Effector memory CD4-positive, alpha-beta T cell (primary cell): ENCODE measurements around the gene C20orf141.

Experiments used
- DNase-seq, 3 donors: peaks; one replicate each; pipeline ENCODE4 v3.0.0-alpha.2; 2020
- H3K27ac ChIP-seq: 2 replicates; pipeline ENCODE4 v1.7.0; 2013; ENCODE audit warnings: mild to moderate bottlenecking, low read length, moderate library complexity; ENCODE audit not compliant: insufficient read depth, poor library complexity, severe bottlenecking
- H3K27me3 ChIP-seq: replicated peaks from 2 replicates; pipeline ENCODE4 v1.7.0; 2013; ENCODE audit warnings: mild to moderate bottlenecking, low read length; ENCODE audit not compliant: insufficient read depth, control insufficient read depth, poor library complexity, severe bottlenecking
- H3K36me3 ChIP-seq: 2 replicates; pipeline ENCODE4 v1.7.0; 2013; ENCODE audit warnings: mild to moderate bottlenecking, low read length, moderate library complexity; ENCODE audit not compliant: control insufficient read depth, insufficient read depth
- H3K4me1 ChIP-seq: 2 replicates; pipeline ENCODE4 v1.7.0; 2013; ENCODE audit warnings: low read length, mild to moderate bottlenecking; ENCODE audit not compliant: control insufficient read depth, insufficient read depth, poor library complexity, severe bottlenecking
- H3K4me3 ChIP-seq: 2 replicates; pipeline ENCODE4 v1.7.0; 2013; ENCODE audit warnings: low read length, low read depth, mild to moderate bottlenecking; ENCODE audit not compliant: insufficient read depth, poor library complexity, severe bottlenecking
- H3K9me3 ChIP-seq: 2 replicates; pipeline ENCODE4 v1.7.0; 2013; ENCODE audit warnings: mild to moderate bottlenecking, low read length, moderate library complexity; ENCODE audit not compliant: control insufficient read depth

The C20orf141 gene

DNA sequence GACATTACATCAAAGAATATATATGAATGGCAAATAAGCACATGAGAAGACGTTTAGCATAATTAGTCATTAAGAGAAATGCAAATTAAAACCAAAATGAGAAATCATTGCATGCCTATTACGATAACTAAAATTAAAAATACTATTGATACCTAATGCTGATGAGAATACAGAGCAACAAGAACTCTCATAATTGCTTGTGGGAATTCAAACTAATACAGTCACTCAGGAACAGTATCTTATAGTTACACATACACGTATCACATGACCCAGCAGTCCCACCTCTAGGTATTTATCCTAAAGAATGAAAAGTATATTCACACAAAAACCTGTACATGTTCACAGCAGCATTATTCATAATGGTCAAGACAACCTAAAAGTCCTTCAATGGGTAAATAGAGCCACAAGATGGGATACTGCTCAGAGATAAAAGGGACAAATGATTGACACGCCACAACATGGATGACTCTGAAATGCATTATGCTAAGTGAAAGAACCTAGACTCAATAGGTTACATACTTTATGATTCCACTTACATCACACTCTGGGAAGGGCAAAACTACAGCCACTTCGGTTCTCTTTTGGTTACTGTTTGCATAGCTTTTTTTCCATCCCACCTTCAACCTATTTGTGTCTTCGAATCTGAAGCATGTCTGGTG is 30.8 kb upstream of the C20orf141 start:
- H3K4me1 ChIP-seq, result no peaks in the 10 kb centered on the region
- H3K4me3 ChIP-seq, result no peak overlapping the region
- H3K36me3 ChIP-seq, result no peaks in the 10 kb centered on the region
- no peaks in the 10 kb centered on the region for H3K27me3 ChIP-seq
- no peak overlapping the region for H3K27ac ChIP-seq
- DNase-seq, result no peak
- H3K9me3 ChIP-seq, result no peaks in the 10 kb centered on the region

DNA sequence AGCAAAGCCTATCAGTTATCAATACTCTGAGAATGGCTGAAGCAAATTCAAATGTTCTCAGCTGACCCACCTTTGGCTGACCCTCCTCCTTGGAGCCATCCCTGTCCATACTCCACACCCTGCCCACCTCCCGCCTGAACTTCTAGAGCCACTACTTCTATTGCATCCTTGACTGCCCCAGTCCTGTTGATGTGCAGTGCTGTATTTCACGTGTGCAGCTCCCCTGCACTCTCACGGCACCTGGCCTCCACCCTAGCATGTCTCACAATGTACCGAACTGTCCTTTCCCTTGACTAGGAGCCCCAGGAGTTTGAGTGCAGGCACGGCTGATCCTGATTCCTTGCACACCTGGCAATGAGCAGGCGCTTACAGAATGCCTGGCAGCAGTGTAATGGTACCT is 21.3 kb upstream of the C20orf141 start:
- DNase-seq, result no peak

DNA sequence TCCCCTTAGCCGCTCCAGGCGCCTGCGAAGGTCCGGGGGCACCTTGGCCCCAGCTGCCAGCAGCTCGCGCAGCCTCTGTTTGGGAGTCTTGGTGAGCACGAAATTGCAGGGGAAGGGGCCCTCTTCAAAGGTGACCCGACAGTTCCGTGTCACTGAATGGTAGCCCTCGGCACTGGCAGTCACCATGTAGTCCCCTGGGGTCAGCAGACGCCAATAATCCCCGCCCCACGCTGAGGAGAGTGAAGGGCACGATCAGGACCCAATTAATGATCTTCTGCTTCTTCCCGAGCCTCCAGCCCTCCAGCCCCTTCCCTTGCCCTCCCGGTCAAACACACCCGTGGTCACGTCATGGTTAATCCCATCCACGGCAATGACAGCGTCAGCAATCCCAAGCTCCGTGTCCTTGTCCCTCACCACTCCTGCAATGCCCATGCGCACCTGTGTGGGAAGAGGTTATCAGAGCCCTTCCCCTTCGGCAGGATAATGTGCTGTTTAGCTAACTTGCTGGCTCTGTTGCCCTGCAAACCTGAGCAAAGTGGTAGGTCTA is 20.5 kb upstream of the C20orf141 start:
- Histone ChIP-seq H3K27ac (no peak overlapping the region), H3K4me3 (no peak overlapping the region), H3K4me1 (peaks cover under 1% of the 10 kb centered on the region), H3K9me3 (no peaks in the 10 kb centered on the region), H3K27me3 (peaks cover 16% of the 10 kb centered on the region), H3K36me3 (no peaks in the 10 kb centered on the region)
- DNase-seq, result no peak

More for the DNA sequence above, 21.3 kb upstream of the C20orf141 start:
- Histone ChIP-seq H3K4me1 (no peaks in the 10 kb centered on the region), H3K27me3 (peaks cover 8% of the 10 kb centered on the region), H3K4me3 (no peak overlapping the region), H3K36me3 (no peaks in the 10 kb centered on the region), H3K9me3 (no peaks in the 10 kb centered on the region), H3K27ac (no peak overlapping the region)

DNA sequence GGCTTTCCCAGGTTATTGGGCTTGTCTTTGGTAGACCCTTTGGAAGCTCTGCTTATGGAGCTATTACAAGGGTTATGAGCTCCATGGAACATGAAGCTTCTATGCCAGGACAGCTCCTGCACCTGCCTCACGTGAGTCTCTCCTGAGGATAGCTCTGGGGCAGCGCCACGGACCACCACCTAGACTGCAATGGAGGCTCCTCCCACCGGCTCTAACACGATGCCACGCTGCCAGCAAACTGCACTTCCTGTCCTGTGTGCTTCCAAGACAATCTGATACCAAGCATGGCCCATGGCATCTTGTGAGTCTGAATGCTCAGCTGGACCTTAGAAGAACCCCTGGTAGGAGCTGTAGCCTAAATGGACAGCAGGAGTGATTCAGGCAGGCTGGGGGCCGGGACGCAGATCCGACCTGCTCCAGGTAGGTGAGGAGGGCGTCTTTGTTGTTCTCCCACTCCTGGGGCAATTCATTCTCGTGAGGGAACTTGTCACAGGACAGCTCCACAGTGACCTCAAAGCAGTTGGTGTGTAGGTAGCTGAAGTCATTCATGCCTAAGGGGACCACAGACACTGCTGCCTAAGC is 19.8 kb upstream of the C20orf141 start:
- Histone ChIP-seq H3K27ac (no peak overlapping the region), H3K27me3 (peaks cover 23% of the 10 kb centered on the region), H3K9me3 (no peaks in the 10 kb centered on the region), H3K4me1 (peaks cover 8% of the 10 kb centered on the region), H3K4me3 (no peak overlapping the region), H3K36me3 (no peaks in the 10 kb centered on the region)
- DNase-seq, result no peak

DNA sequence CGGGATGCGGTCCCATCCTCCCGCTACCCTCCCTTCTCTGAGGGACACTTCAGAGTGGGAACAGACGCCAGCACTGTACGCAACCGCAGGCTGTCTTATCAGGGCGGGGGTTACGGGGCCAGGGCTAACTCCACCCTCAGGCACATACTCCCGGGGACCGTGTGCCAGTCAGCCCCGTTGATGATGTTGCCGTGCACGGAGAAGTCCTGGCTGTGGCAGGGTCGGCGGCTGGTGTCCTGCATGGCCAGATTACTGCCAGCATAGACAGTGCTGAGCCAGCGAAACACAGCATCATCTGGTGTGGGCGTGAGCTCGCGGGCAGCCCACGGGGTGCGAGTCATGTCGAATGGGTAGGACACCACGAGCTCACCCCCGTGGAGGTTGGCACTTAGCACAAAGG is 19.3 kb upstream of the C20orf141 start:
- Histone ChIP-seq H3K27me3 (peaks cover 27% of the 10 kb centered on the region), H3K4me1 (peaks cover 11% of the 10 kb centered on the region), H3K9me3 (no peaks in the 10 kb centered on the region), H3K4me3 (no peak overlapping the region), H3K36me3 (no peaks in the 10 kb centered on the region), H3K27ac (no peak overlapping the region)
- DNase-seq, result no peak

DNA sequence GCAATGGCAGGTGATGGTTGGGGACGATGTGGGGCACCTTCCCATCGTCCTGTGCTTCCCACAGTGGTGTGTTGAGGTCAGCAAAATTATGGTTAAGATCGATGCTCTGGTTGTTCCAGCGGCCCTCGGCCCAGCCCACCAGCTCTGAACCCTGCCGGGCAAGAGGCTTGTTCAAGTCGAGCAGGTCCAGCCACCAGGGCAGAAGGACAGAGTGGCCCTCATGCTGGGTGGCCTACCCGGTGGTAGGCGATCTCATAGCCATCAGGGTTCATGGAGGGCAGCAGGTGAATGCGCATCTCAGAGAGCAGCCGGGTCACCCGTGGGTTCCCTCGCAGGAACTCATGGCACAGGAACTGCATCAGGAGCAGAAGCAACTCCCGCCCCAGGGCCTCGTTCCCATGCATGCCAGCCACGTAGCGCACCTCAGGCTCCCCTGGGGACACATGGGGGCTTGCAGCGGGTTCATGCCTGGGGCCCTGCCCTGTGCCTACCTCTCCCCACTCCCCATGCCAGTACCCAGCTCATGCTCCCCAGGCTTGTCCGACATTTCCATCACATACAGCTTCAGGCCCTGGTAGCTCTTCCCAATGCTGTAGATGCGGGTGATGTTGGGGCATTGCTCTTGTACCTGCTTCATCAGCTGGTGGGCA is 18.7 kb upstream of the C20orf141 start:
- Histone ChIP-seq H3K27ac (no peak overlapping the region), H3K4me3 (no peak overlapping the region), H3K27me3 (peaks cover 33% of the 10 kb centered on the region), H3K9me3 (no peaks in the 10 kb centered on the region), H3K4me1 (peaks cover 18% of the 10 kb centered on the region), H3K36me3 (no peaks in the 10 kb centered on the region)
- DNase-seq, result no peak

DNA sequence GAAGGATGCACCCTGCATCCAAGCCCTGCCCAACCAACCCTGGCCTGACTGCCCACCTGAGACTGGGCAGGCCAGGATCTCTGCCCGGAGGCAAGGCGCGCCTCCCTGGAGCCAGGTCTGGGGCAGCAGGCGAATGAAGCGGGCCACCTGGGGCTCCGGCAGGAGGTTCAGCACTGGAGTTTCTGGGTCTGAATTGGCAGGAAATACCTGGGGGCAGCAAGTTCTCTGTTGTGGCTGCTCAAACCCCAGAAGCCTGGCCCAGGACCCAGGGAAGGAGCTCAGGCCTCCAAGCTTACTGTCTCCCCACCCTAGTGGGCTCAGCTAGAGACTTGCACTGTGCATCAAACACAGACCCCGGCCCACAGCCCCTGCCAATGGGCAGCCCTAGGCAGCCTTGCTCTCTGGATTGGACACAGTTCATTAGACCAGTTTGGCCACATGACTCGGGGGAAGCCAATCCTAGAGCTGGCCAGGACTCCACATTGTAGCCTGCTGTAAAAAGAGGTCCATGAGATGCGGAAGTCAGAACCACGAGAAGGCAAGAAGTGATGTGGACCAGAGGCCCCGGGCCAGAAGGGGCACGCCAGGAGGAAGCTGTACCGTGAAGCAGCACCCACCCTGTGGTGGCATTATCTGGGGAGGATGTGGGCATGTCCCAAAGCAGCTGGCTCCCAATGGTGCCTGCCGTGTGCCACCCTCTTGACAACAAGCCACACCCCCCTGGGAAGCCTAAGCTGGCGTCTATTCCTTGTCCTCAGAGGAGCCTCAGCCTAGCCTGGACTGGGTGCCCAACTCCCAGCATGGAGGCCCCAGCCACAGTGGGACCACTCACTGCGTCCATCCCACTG is 17.4 kb upstream of the C20orf141 start:
- H3K9me3 ChIP-seq, result no peaks in the 10 kb centered on the region
- H3K4me3 ChIP-seq, result no peak overlapping the region
- no peak for DNase-seq
- H3K4me1 ChIP-seq, result peaks cover 22% of the 10 kb centered on the region
- H3K27me3 ChIP-seq, result peaks cover 39% of the 10 kb centered on the region
- H3K36me3 ChIP-seq, result no peaks in the 10 kb centered on the region
- no peak overlapping the region for H3K27ac ChIP-seq

DNA sequence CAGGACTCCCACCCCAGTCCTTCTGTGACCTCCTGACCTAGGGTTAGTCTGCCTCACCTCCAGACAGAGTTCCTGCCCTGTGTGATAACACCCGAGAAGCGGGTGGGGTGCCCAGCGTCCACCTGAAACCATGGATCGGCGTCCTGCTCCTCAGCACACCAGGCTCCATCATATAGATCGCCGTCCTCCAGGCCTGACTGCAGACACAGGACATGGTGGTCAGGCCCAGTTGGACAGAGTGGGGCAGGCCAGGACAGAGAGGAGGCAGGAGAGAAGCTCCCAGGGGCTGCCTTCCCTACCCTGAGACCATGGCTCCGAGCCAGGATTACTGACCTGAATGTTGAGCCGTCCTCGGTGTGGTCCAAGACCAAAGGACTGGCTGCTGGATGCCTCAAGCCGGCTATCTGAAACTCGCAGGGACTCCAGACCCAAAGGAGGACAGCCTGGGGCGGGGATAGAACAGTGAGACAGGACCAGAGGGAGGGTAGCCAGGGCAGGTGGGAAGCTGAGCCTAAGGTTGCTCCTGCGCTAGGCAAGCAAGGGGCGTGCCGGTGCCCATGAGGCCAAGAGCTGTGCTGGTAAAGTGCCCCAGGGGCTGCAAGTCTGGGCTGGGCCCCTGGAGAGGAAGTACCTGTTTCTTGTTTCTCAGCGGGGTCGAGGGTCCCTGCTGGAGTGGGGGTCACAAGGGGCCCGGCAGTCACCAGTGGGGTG is 16.5 kb upstream of the C20orf141 start:
- Histone ChIP-seq H3K4me3 (no peak overlapping the region), H3K4me1 (peaks cover 22% of the 10 kb centered on the region), H3K27ac (no peak overlapping the region), H3K9me3 (no peaks in the 10 kb centered on the region), H3K36me3 (no peaks in the 10 kb centered on the region), H3K27me3 (peaks cover 39% of the 10 kb centered on the region)
- no peak for DNase-seq

DNA sequence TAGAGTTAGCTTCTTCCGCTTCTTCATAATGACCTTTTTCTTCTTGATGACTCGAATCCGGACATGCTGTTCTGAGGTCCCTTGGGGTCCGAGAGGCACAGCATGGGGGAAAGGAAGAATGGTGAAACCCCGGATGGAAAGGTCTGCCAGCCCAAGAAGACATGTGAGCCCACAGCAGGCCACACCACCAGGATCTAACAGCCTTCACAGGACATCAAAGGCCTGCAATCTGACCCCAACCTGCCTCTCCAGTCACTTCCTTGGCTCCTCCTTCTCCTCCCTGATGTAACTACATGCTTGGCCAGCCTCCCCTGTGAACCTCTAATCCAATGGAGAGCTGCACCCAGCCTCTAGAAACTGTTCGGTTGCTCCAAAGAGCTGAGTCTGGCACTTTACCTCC is 16.0 kb upstream of the C20orf141 start:
- no peak overlapping the region for H3K4me3 ChIP-seq
- H3K27ac ChIP-seq, result no peak overlapping the region
- peaks cover 22% of the 10 kb centered on the region for H3K4me1 ChIP-seq
- H3K27me3 ChIP-seq, result peaks cover 39% of the 10 kb centered on the region
- no peaks in the 10 kb centered on the region for H3K36me3 ChIP-seq
- no peaks in the 10 kb centered on the region for H3K9me3 ChIP-seq
- DNase-seq, result no peak
